SHP77 treated with DMSO at 0.1 percent for 48 hours (cell line): ENCODE measurements around the gene UGT1A3.

Experiments used
- DNase-seq: peaks from one replicate; lab custom pipeline; 2025; lab: John Stamatoyannopoulos, UW

Gene UGT1A3

GRCh38 chr2:233796254-233796653 lies 67.4 kb downstream of the UGT1A3 start:
- no peak for DNase-seq

- DNase-seq, result no peak
Measured at GRCh38 chr2:233798335-233799086, 69.7 kb downstream of the UGT1A3 start.

- no peak for DNase-seq
Measured at GRCh38 chr2:233799087-233799665, 70.3 kb downstream of the UGT1A3 start.

GRCh38 chr2:233799716-233800115 lies 70.9 kb downstream of the UGT1A3 start:
- no peak for DNase-seq

GRCh38 chr2:233800208-233800607 lies 71.4 kb downstream of the UGT1A3 start:
- no peak for DNase-seq

GRCh38 chr2:233801357-233802131 lies 72.7 kb downstream of the UGT1A3 start:
- no peak for DNase-seq

- no peak for DNase-seq
Measured at GRCh38 chr2:233802132-233802815, 73.4 kb downstream of the UGT1A3 start.

GRCh38 chr2:233803292-233803911 lies 74.6 kb downstream of the UGT1A3 start:
- DNase-seq, result no peak

- no peak for DNase-seq
Measured at GRCh38 chr2:233803994-233804393, 75.2 kb downstream of the UGT1A3 start.

- DNase-seq, result no peak
Measured at GRCh38 chr2:233807215-233807865, 78.5 kb downstream of the UGT1A3 start.

GRCh38 chr2:233807966-233808935 lies 79.4 kb downstream of the UGT1A3 start:
- no peak for DNase-seq

GRCh38 chr2:233810385-233810784 lies 81.5 kb downstream of the UGT1A3 start:
- DNase-seq, result no peak

- DNase-seq, result no peak
Measured at GRCh38 chr2:233811087-233811486, 82.2 kb downstream of the UGT1A3 start.

- no peak for DNase-seq
Measured at GRCh38 chr2:233811732-233812131, 82.9 kb downstream of the UGT1A3 start.

GRCh38 chr2:233813236-233814055 lies 84.6 kb downstream of the UGT1A3 start:
- DNase-seq, result no peak

- DNase-seq, result no peak
Measured at GRCh38 chr2:233814056-233814835, 85.4 kb downstream of the UGT1A3 start.

- DNase-seq, result no peak
Measured at GRCh38 chr2:233815861-233816260, 87.0 kb downstream of the UGT1A3 start.

- DNase-seq, result no peak
Measured at GRCh38 chr2:233816334-233816733, 87.5 kb downstream of the UGT1A3 start.

GRCh38 chr2:233816771-233817170 lies 87.9 kb downstream of the UGT1A3 start:
- DNase-seq, result no peak
